PC-9 (cell line): ENCODE results near the gene AQP12B. TPM values are rescaled to one million over a fixed set of nuclear protein-coding genes. Genes with fewer than 3 reads are reported as not detected.
"Not testable (repeated sequence)": the region's sequence is repeated elsewhere in the genome, so short reads cannot be mapped to it uniquely, and the experiment has no call there.

Experiments
- BruUV-seq: library from RNA; stranded (reverse); fragments of 400-500 nt; replicated peaks from 2 replicates; lab custom pipeline; 2021; lab: Mats Ljungman, UMichigan
- CTCF ChIA-PET: fragments of 300-600 bp; sonication (Branson Sonifier 250); formaldehyde crosslinking; loops from one replicate; lab custom pipeline; 2022; ENCODE audit warnings: antibody characterized with exemption; lab: Charles Lee
- POLR2A ChIA-PET: fragments of 300-600 bp; sonication (Branson Sonifier 250); formaldehyde crosslinking; loops from one replicate; lab custom pipeline; 2022; ENCODE audit warnings: antibody characterized with exemption; ENCODE audit not compliant: unreplicated experiment; lab: Charles Lee
- DNase-seq, 2 experiments: peaks; one replicate each; pipeline versions ENCODE4 v3.0.0 to v3.0.0-alpha.2; 2015 to 2022; ENCODE audit warnings: mixed read lengths in 1 of 2
- H2AFZ ChIP-seq: fragments of 200-600 bp; sonication (generic); 2 replicates; pipeline ENCODE4 v1.8.1; 2017; ENCODE audit warnings: antibody characterized with exemption
- H3F3A ChIP-seq: fragments of 200-600 bp; sonication (generic); 2 replicates; pipeline ENCODE4 v1.8.1; 2017; ENCODE audit warnings: antibody characterized with exemption, mild to moderate bottlenecking, low read depth; ENCODE audit not compliant: insufficient read depth
- H3K27ac ChIP-seq: fragments of 200-600 bp; sonication (generic); 2 replicates; pipeline ENCODE4 v1.6.1; 2016; ENCODE audit warnings: mixed run types
- H3K27me3 ChIP-seq: fragments of 200-600 bp; sonication (generic); 2 replicates; pipeline ENCODE4 v1.6.1; 2016; ENCODE audit warnings: low read depth, mixed run types; ENCODE audit not compliant: insufficient read depth
- H3K36me3 ChIP-seq: fragments of 200-600 bp; sonication (generic); 2 replicates; pipeline ENCODE4 v1.6.1; 2016; ENCODE audit warnings: low read depth, mixed run types
- H3K4me1 ChIP-seq: fragments of 200-600 bp; sonication (generic); replicated peaks from 2 replicates; pipeline ENCODE4 v1.6.1; 2016; ENCODE audit warnings: mixed run types; ENCODE audit not compliant: insufficient read depth
- H3K4me2 ChIP-seq: fragments of 200-600 bp; sonication (generic); 2 replicates; pipeline ENCODE4 v1.6.1; 2017; ENCODE audit warnings: mixed run types
- H3K4me3 ChIP-seq: fragments of 200-600 bp; sonication (generic); 2 replicates; pipeline ENCODE4 v1.6.1; 2016; ENCODE audit warnings: mixed run types
- H3K79me2 ChIP-seq: fragments of 200-600 bp; sonication (generic); 2 replicates; pipeline ENCODE4 v1.6.1; 2017; ENCODE audit warnings: low read depth, mixed run types
- H3K9me2 ChIP-seq: fragments of 200-600 bp; sonication (generic); 2 replicates; pipeline ENCODE4 v1.8.1; 2017; ENCODE audit warnings: mild to moderate bottlenecking; ENCODE audit not compliant: insufficient read depth
- H3K9me3 ChIP-seq: fragments of 200-600 bp; sonication (generic); 2 replicates; pipeline ENCODE4 v1.8.1; 2016; ENCODE audit warnings: low read depth; ENCODE audit not compliant: insufficient read depth
- H4K20me1 ChIP-seq: fragments of 200-600 bp; sonication (generic); 2 replicates; pipeline ENCODE4 v1.8.1; 2017; ENCODE audit not compliant: insufficient read depth
- EZH2 ChIP-seq: fragments of 200-600 bp; sonication (generic); IDR thresholded peaks from 2 replicates; pipeline ENCODE4 v1.8.0; 2017; ENCODE audit warnings: antibody characterized with exemption, low read depth
- intact Hi-C: fragments of 100-400 bp; cut with micrococcal nuclease; formaldehyde crosslinking; loops from one replicate; pipeline ENCODE4 v1.10.0; 2022; ENCODE audit not compliant: unreplicated experiment
- total RNA-seq: library from RNA; stranded (reverse); gene quantifications from 2 replicates; pipeline ENCODE4 v1.2.3, GENCODE V29; 2021
- TF ChIP-seq, protein P1 (sequence below): fragments of 200-600 bp; sonication (generic); conservative IDR thresholded peaks from 2 replicates; pipeline ENCODE4 v1.6.1; 2017; ENCODE audit warnings: mixed run types, antibody characterized with exemption, mild to moderate bottlenecking, moderate library complexity

The AQP12B gene
- total RNA-seq, 1 experiment from 2014 or later, result not detected

- Histone ChIP-seq H3F3A (no peaks in the 10 kb centered on the region), H4K20me1 (no peaks in the 10 kb centered on the region), H3K4me2 (no peak overlapping the region), H3K4me3 (no peak overlapping the region), H3K79me2 (no peaks in the 10 kb centered on the region), H3K27me3 (peaks cover 46% of the 10 kb centered on the region), H3K27ac (no peak overlapping the region), H2AFZ (no peak overlapping the region), H3K9me2 (no peaks in the 10 kb centered on the region), H3K4me1 (no peaks in the 10 kb centered on the region), H3K9me3 (no peaks in the 10 kb centered on the region), H3K36me3 (no peaks in the 10 kb centered on the region)
- CTCF ChIA-PET, result no interaction called here
- POLR2A ChIA-PET, result no interaction called here
- intact Hi-C loops, result no loop called here
- TF ChIP-seq EZH2, result no peak
- TF ChIP-seq, protein P1, sequence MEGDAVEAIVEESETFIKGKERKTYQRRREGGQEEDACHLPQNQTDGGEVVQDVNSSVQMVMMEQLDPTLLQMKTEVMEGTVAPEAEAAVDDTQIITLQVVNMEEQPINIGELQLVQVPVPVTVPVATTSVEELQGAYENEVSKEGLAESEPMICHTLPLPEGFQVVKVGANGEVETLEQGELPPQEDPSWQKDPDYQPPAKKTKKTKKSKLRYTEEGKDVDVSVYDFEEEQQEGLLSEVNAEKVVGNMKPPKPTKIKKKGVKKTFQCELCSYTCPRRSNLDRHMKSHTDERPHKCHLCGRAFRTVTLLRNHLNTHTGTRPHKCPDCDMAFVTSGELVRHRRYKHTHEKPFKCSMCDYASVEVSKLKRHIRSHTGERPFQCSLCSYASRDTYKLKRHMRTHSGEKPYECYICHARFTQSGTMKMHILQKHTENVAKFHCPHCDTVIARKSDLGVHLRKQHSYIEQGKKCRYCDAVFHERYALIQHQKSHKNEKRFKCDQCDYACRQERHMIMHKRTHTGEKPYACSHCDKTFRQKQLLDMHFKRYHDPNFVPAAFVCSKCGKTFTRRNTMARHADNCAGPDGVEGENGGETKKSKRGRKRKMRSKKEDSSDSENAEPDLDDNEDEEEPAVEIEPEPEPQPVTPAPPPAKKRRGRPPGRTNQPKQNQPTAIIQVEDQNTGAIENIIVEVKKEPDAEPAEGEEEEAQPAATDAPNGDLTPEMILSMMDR, result no peak
- no TSS peak for BruUV-seq
- no peak for DNase-seq
Observed at GRCh38 chr2:240687045-240687740, 4.5 kb upstream of the AQP12B start.

DNA sequence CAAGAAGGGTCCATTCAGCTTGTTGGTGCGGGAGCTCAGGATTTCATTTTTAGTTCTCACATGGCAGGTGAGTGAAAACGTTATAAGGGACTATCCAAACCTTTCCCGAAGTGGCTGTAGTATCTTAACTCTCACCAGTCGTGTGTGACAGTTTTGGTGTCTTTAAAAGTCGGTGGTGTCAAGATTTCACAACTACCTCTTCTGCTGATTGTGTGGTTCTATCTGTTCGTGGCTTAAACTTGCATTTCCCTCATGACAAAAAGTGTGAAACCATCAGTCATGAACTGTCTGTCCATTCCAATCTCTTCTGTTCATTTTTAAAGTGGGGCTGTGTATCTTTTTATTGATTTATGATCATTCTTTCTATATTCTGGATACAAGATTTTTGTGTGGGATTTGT is 3.8 kb upstream of the AQP12B start:
- Histone ChIP-seq H3K4me2 (no peak overlapping the region), H4K20me1 (no peaks in the 10 kb centered on the region), H3K36me3 (no peaks in the 10 kb centered on the region), H3K27me3 (peaks cover 46% of the 10 kb centered on the region), H3K4me1 (no peaks in the 10 kb centered on the region), H3K27ac (no peak overlapping the region), H3K79me2 (no peaks in the 10 kb centered on the region), H3K4me3 (no peak overlapping the region), H3F3A (no peaks in the 10 kb centered on the region), H3K9me2 (no peaks in the 10 kb centered on the region), H3K9me3 (no peaks in the 10 kb centered on the region), H2AFZ (no peak overlapping the region)
- no peak for TF ChIP-seq EZH2
- TF ChIP-seq, protein P1, result no peak
- CTCF ChIA-PET, result no interaction called here
- intact Hi-C loops, result no loop called here
- BruUV-seq, result no TSS peak
- POLR2A ChIA-PET, result no interaction called here
- no peak for DNase-seq

- peaks cover 46% of the 10 kb centered on the region for H3K27me3 ChIP-seq
- no peaks in the 10 kb centered on the region for H3K4me1 ChIP-seq
- ChIA-PET CTCF (no interaction called here), POLR2A (no interaction called here)
- TF ChIP-seq EZH2, result no peak
- TF ChIP-seq, protein P1, result no peak
- H3K9me3 ChIP-seq, result no peaks in the 10 kb centered on the region
- intact Hi-C loops, result no loop called here
- H3K4me3 ChIP-seq, result no peak overlapping the region
- no peak overlapping the region for H3K4me2 ChIP-seq
- no peaks in the 10 kb centered on the region for H3K79me2 ChIP-seq
- H3K27ac ChIP-seq, result no peak overlapping the region
- no peak overlapping the region for H2AFZ ChIP-seq
- DNase-seq, result peak in 1 of 2 experiments; percentile 41
- no peaks in the 10 kb centered on the region for H3F3A ChIP-seq
- no peaks in the 10 kb centered on the region for H3K9me2 ChIP-seq
- no TSS peak for BruUV-seq
- H4K20me1 ChIP-seq, result no peaks in the 10 kb centered on the region
- no peaks in the 10 kb centered on the region for H3K36me3 ChIP-seq
Observed at GRCh38 chr2:240685771-240686371, 3.2 kb upstream of the AQP12B start.

DNA sequence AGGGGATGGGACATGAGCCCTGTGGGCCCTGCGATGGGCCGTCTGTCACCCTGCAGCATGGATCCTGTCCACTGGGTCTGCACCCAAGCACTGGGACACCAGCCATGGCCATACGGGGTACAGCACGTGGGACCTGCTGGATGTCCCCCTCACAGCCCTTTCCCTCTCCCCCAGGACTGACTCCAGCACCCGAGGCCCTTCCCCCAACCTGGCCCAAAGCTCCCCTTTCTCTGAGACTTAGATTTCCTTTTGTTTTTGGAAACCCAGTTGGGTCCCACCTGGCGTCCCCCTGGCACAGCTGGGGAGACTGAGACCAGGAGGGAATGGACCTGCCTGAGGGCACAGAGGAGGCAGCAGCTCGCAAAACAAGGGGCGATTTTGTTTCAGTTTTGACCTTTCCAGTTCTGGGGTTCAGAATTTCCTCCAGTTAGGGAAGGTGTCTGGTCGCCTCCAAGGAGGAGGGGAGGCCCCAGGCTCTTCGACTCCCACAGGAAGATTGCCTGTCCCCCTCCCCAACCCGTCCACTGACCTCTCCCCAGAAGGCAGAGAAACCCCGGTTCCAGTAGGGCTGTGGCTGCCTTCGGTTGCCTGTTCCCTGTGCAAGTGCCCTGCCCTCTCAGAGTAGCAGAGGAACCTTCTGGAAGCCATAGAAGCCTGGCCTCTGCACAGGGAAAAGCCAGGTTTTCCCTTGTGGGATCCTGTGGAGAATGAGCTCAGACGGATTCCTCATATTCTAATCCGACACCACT is 1.5 kb upstream of the AQP12B start:
- DNase-seq, H3K9me3 ChIP-seq, H3K4me1 ChIP-seq, H3K4me3 ChIP-seq, H3F3A ChIP-seq, POLR2A ChIA-PET, intact Hi-C loops, H4K20me1 ChIP-seq, H3K9me2 ChIP-seq, H3K79me2 ChIP-seq, H3K4me2 ChIP-seq, BruUV-seq, H3K27ac ChIP-seq, H2AFZ ChIP-seq, H3K36me3 ChIP-seq: not testable (repeated sequence)
- CTCF ChIA-PET, result interaction anchor here (0.6 kb wide), 1 partner anchor 552 kb away, joined by 3 read pairs; no protein-coding TSS in a partner anchor
- peaks cover 42% of the 10 kb centered on the region for H3K27me3 ChIP-seq
